OCI-LY1 (cell line): ENCODE results near the gene EML5.

Experiments used
- H2AFZ ChIP-seq: fragments of 200-600 bp; sonication (generic), shearing (Covaris generic); 2 replicates; pipeline ENCODE4 v1.6.0; 2014; ENCODE audit warnings: antibody characterized with exemption, mild to moderate bottlenecking, low read length
- H3F3A ChIP-seq: fragments of 200-600 bp; sonication (generic), shearing (Covaris generic); 2 replicates; pipeline ENCODE4 v1.6.0; 2014; ENCODE audit warnings: mild to moderate bottlenecking, antibody characterized with exemption, low read length, moderate library complexity; ENCODE audit not compliant: insufficient read depth
- H3K27ac ChIP-seq: fragments of 200-600 bp; sonication (generic); 2 replicates; pipeline ENCODE4 v1.5.1; 2014; ENCODE audit warnings: low read length, mixed run types, mild to moderate bottlenecking, low read depth; ENCODE audit not compliant: poor library complexity, severe bottlenecking
- H3K27me3 ChIP-seq: fragments of 200-600 bp; sonication (generic); 2 replicates; pipeline ENCODE4 v1.6.0; 2014; ENCODE audit warnings: antibody characterized with exemption, mild to moderate bottlenecking, low read length, moderate library complexity; ENCODE audit not compliant: insufficient read depth
- H3K36me3 ChIP-seq: fragments of 200-600 bp; sonication (generic); 2 replicates; pipeline ENCODE4 v1.6.1; 2014; ENCODE audit warnings: mild to moderate bottlenecking, antibody characterized with exemption, low read length, moderate library complexity, mixed read lengths; ENCODE audit not compliant: insufficient read depth
- H3K4me1 ChIP-seq: fragments of 200-600 bp; sonication (generic); 2 replicates; pipeline ENCODE4 v1.5.1; 2014; ENCODE audit warnings: mild to moderate bottlenecking, low read length, moderate library complexity; ENCODE audit not compliant: insufficient read depth, severe bottlenecking
- H3K4me2 ChIP-seq: fragments of 200-600 bp; sonication (generic), shearing (Covaris generic); 2 replicates; pipeline ENCODE4 v1.6.1; 2014; ENCODE audit warnings: low read length
- H3K4me3 ChIP-seq: fragments of 200-600 bp; sonication (generic); 2 replicates; pipeline ENCODE4 v1.5.1; 2014; ENCODE audit warnings: low read length, low read depth, mild to moderate bottlenecking, mixed read lengths; ENCODE audit not compliant: poor library complexity, severe bottlenecking
- H3K79me2 ChIP-seq: fragments of 200-600 bp; shearing (Covaris generic); 2 replicates; pipeline ENCODE4 v1.6.1; 2016; ENCODE audit warnings: mixed run types, low read length, mixed read lengths; ENCODE audit not compliant: insufficient read depth
- H3K9ac ChIP-seq: fragments of 200-600 bp; sonication (generic), shearing (Covaris generic); 2 replicates; pipeline ENCODE4 v1.6.1; 2014; ENCODE audit warnings: mild to moderate bottlenecking, low read length, mixed read lengths
- H3K9me2 ChIP-seq: fragments of 200-600 bp; sonication (generic), shearing (Covaris generic); 2 replicates; pipeline ENCODE4 v1.6.1; 2014; ENCODE audit warnings: low read depth, mild to moderate bottlenecking, low read length, mixed read lengths
- H3K9me3 ChIP-seq: fragments of 200-600 bp; shearing (Covaris generic); 2 replicates; pipeline ENCODE4 v1.6.1; 2014; ENCODE audit warnings: low read length, mixed read lengths
- H4K20me1 ChIP-seq: fragments of 200-600 bp; sonication (generic), shearing (Covaris generic); 2 replicates; pipeline ENCODE4 v1.6.0; 2016; ENCODE audit warnings: mild to moderate bottlenecking, low read length; ENCODE audit not compliant: insufficient read depth
- EZH2 ChIP-seq: fragments of 200-600 bp; sonication (generic), shearing (Covaris generic); IDR thresholded peaks from 2 replicates; pipeline ENCODE4 v1.8.0; 2017; ENCODE audit warnings: borderline replicate concordance, mixed run types, mild to moderate bottlenecking, antibody characterized with exemption, low read length, moderate library complexity, mixed read lengths
- TF ChIP-seq, protein P1 (sequence below): fragments of 200-600 bp; sonication (generic), shearing (Covaris generic); IDR thresholded peaks from 2 replicates; pipeline ENCODE4 v1.5.1; 2017; ENCODE audit warnings: mild to moderate bottlenecking, antibody characterized with exemption, low read length, moderate library complexity, mixed read lengths

Gene EML5

DNA sequence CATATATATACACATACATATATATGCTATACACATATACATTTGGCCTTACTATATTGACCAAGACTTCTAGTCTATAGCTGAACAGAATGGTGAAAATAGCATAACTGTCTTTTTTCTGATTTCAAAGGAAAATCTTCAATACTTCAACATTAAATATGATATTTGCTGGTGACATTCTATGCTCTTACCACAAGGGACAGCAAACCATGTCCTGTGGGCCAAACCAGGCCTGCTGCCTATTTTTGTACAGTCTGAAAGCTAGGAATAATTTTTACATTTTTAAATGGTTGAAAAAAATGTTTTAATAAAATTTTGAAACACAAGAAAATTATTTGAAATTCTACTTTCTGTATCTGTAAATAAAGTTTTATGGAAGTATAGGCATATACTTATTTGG is 63.6 kb downstream of the EML5 start:
- no peak for TF ChIP-seq EZH2
- TF ChIP-seq, protein P1, sequence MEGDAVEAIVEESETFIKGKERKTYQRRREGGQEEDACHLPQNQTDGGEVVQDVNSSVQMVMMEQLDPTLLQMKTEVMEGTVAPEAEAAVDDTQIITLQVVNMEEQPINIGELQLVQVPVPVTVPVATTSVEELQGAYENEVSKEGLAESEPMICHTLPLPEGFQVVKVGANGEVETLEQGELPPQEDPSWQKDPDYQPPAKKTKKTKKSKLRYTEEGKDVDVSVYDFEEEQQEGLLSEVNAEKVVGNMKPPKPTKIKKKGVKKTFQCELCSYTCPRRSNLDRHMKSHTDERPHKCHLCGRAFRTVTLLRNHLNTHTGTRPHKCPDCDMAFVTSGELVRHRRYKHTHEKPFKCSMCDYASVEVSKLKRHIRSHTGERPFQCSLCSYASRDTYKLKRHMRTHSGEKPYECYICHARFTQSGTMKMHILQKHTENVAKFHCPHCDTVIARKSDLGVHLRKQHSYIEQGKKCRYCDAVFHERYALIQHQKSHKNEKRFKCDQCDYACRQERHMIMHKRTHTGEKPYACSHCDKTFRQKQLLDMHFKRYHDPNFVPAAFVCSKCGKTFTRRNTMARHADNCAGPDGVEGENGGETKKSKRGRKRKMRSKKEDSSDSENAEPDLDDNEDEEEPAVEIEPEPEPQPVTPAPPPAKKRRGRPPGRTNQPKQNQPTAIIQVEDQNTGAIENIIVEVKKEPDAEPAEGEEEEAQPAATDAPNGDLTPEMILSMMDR, result peak; percentile 16; the same call in 1 of the 2 replicates

GRCh38 chr14:88727057-88727456 is 65.7 kb downstream of the EML5 start:
- Histone ChIP-seq H3K9ac (no peak overlapping the region), H3F3A (no peaks in the 10 kb centered on the region), H4K20me1 (no peaks in the 10 kb centered on the region), H3K79me2 (no peaks in the 10 kb centered on the region), H2AFZ (no peak overlapping the region), H3K9me3 (no peaks in the 10 kb centered on the region), H3K4me1 (no peaks in the 10 kb centered on the region), H3K9me2 (no peaks in the 10 kb centered on the region), H3K27ac (no peak overlapping the region), H3K4me3 (no peak overlapping the region), H3K36me3 (no peaks in the 10 kb centered on the region), H3K4me2 (no peak overlapping the region), H3K27me3 (no peaks in the 10 kb centered on the region)
- TF ChIP-seq EZH2, result no peak
- TF ChIP-seq, protein P1, result no peak

More for the DNA sequence above, 63.6 kb downstream of the EML5 start:
- Histone ChIP-seq H3K4me1 (no peaks in the 10 kb centered on the region), H3K27ac (no peak overlapping the region), H3K79me2 (no peaks in the 10 kb centered on the region), H3K9me2 (no peaks in the 10 kb centered on the region), H3K27me3 (no peaks in the 10 kb centered on the region), H3K36me3 (no peaks in the 10 kb centered on the region), H3K9me3 (no peaks in the 10 kb centered on the region), H3K4me3 (no peak overlapping the region), H4K20me1 (no peaks in the 10 kb centered on the region), H2AFZ (no peak overlapping the region), H3K9ac (no peak overlapping the region), H3K4me2 (no peak overlapping the region), H3F3A (no peaks in the 10 kb centered on the region)

GRCh38 chr14:88710709-88711108 is 82.0 kb downstream of the EML5 start:
- Histone ChIP-seq H3K36me3 (no peaks in the 10 kb centered on the region), H3K4me3 (no peak overlapping the region), H3K4me1 (no peaks in the 10 kb centered on the region), H3K27me3 (no peaks in the 10 kb centered on the region), H3K4me2 (no peak overlapping the region), H3F3A (no peaks in the 10 kb centered on the region), H3K9me3 (no peaks in the 10 kb centered on the region), H4K20me1 (no peaks in the 10 kb centered on the region), H3K27ac (no peak overlapping the region), H3K9me2 (no peaks in the 10 kb centered on the region), H2AFZ (no peak overlapping the region), H3K79me2 (no peaks in the 10 kb centered on the region), H3K9ac (no peak overlapping the region)
- TF ChIP-seq EZH2, result no peak
- TF ChIP-seq, protein P1, result no peak
